Bone marrow (tissue), 2 donors: ENCODE measurements around the gene NDUFS1.
A peak's percentile ranks its signal among the peaks of the same experiment; 100 is the strongest.
"Not testable (repeated sequence)": the region's sequence is repeated elsewhere in the genome, so short reads cannot be mapped to it uniquely, and the experiment has no call there.

Experiments
- DNase-seq, 2 donors: peaks; one replicate each; lab custom pipeline; 2025; lab: John Stamatoyannopoulos, UW

NDUFS1 gene

GRCh38 chr2:206159346-206160124 lies at the start of gene NDUFS1, which contains the start of gene EEF1B2:
NDUFS1 (minus strand) TSS chr2:206159444; CDS start chr2:206153678, 5,766 bp downstream.
EEF1B2 (plus strand) TSS chr2:206159895; CDS start chr2:206159980, 85 bp downstream.
- DNase-seq = peak; percentile 84 to 95

DNA sequence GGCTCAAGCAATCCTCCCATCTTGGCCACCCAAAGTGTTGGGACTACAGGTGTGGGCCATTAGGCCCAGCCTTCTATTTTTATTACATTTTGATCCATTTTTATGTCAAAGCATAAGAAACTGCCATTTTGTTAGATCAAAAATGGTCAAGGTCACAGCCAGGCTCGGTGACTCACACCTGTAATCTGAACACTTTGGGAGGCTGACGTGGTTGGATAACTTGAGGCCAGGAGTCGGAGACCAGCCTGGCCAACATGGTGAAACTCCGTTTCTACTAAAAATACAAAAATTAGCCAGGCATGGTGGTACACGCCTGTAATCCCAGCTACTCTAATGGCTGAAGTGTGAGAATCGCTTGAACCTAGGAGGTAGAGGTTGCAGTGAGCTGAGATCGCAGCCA lies 49.7 kb upstream of the NDUFS1 start:
- DNase-seq = no peak

- DNase-seq = not testable (repeated sequence)
Observed at GRCh38 chr2:206207316-206207715, 48.1 kb upstream of the NDUFS1 start.

GRCh38 chr2:206204710-206205109 lies 45.5 kb upstream of the NDUFS1 start:
- no peak for DNase-seq

DNA sequence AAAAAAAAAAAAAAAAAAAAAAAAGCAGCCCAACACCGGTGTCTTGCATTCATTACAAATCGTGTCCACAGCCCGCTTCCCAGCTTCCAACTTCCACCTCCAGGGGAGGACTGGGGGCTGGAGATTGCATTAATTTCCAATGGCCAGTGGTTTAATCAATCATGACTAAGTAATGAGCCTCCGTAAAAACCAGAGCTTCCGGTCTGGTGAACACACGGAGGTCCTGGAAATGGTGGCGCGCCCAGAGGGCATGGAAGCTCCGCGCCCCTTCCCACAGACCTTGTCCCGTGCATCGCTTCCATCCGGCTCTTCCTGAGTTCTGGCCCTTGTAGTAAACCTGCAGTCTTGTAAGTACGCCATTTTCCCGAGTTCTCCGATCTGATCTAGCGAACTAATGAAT lies 44.1 kb upstream of the NDUFS1 start:
- no peak for DNase-seq

GRCh38 chr2:206202446-206202845 lies 43.2 kb upstream of the NDUFS1 start:
- DNase-seq = no peak

- no peak for DNase-seq
Observed at GRCh38 chr2:206201075-206201848, 42.0 kb upstream of the NDUFS1 start.

- DNase-seq = no peak
Observed at GRCh38 chr2:206198677-206199076, 39.4 kb upstream of the NDUFS1 start.

DNA sequence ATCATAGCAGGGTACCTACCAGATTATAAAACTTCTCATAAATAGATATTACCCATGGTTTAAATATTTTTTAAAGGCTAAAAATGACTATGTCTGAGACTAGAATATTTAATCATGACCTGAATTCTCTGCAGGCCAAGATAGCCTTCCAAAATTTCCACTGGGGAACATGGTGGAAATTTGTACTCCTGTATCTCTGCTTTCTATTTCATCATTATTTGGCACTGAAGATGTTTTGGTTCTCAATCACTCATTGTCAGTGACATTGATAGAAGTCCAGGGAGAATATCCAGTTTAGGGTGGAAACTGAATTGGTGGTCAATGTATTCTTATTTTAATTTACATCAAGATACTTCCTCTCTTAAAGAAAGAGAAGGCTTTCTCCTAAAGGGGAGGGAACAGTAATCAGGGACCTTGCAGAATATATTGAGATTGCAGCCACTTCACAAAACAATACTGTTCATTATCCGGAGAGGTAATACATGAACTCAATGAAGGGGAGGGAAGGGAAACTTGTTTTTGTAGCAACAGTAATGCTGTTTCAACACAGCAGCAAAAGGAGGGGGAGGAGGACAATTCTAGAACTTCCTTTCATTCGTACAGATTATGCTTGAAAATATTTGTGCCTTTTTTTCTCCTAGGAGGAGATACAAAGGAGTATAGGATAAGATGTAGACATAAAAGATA lies 34.6 kb upstream of the NDUFS1 start:
- DNase-seq = no peak

- no peak for DNase-seq
Observed at GRCh38 chr2:206192157-206192556, 32.9 kb upstream of the NDUFS1 start.

- no peak for DNase-seq
Observed at GRCh38 chr2:206190689-206191088, 31.4 kb upstream of the NDUFS1 start.

DNA sequence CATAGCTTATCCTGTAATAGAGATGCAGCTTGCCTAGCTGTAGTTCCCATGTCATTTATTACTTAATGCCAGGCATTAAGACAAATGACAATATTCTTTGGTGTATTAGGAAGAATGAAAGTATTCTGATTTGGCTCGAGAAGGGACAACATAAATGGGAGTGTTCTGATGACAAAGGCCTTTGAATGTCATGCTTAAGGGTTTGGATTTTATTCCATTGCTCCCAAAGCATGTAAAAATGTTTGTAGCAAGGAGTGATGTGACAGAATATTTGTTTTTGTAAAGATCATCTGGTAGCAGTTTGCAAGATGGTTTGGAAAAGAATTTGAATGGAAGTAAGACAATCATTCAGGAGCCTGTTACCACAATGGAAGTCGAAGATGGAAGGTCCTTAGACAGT lies 30.9 kb upstream of the NDUFS1 start:
- DNase-seq = no peak

DNA sequence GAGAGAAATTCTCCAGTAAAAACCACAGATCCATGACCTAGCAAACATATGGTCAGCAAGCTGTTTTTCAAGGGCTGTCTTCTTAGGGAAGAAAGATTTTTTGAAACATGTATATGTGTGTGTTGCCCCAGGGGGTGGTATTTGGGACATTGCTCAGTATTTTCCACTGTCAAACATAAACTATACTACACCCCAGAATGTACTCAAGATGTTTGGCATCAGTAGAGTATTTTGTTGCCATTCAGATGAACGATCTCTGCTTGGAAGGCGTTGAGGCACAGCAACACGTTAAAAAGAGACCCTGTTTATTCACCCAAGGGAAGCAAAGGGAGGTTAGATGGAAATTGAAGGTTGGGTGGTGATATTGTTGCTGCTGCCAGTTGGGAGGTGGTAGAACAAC lies 30.4 kb upstream of the NDUFS1 start:
- no peak for DNase-seq

- not testable (repeated sequence) for DNase-seq
Observed at GRCh38 chr2:206181526-206181925, 22.3 kb upstream of the NDUFS1 start.

GRCh38 chr2:206176901-206177300 lies 17.7 kb upstream of the NDUFS1 start:
- no peak for DNase-seq

DNA sequence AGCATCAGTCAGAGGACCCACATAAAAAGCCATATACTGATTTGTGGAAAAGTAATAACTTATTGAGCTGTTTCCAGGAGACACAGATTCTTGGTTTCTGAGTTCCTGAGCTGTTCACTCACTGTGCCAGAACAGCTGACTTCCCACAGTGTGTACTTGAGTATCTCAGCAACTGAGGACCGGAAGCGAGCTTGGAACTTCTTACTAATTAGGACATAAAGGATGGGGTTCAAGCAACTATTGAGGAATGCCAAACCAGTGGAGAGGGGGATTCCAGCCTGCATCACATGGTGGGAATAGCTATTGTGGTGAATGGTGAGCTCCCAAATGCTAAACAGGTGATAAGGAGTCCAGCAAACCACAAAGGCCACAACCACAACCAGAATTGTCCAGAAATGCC lies 16.9 kb upstream of the NDUFS1 start:
- DNase-seq = no peak

DNA sequence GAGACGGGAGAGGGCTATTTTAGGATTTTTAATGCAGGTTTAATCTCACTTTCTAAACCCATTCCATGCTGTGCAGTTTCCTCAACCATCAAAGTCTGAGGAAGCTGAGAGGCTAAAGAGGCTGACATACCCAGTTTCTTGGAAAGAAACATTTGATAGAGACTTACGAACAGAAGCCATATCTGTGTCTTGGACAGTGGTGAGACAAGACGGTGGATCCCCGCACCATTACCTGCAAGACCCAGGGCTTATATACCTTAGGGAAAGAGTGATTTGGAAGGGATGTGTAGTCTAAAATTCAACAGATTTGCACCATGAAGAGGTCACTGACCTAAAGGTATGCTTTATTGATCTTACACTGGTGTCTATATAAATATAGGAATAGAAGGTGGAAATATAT lies 13.9 kb upstream of the NDUFS1 start:
- no peak for DNase-seq

- DNase-seq = not testable (repeated sequence)
Observed at GRCh38 chr2:206171624-206172397, 12.6 kb upstream of the NDUFS1 start.

- not testable (repeated sequence) for DNase-seq
Observed at GRCh38 chr2:206168230-206168629, 9.0 kb upstream of the NDUFS1 start.

DNA sequence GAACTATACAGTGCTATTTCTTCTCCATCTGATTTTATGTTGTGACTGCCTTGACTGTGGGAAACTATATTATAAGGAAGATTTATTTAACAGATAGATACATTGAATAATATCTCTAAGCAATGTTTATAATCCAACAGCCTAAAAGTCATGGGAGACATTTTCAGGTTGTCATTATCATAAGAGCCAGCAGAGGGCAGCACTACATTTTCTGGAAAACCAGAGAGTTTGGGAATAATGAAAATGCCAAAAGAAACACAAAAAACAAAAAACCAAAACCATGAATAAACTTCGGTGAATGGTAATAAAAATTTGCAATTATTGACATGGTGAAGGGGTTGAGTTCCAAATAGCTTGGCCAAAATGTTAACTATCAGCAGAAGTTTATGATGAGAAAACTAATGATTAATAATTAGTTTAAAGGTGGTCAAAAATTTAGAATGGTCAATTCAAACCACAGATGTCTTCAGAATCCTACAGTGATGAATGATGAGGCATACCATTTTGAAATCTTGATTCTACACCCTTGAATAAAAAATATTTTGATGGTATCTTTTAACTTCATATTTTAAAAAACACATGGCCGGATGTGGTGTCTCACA lies 5.1 kb upstream of the NDUFS1 start:
- no peak for DNase-seq

- DNase-seq = no peak
Observed at GRCh38 chr2:206163251-206163880, 4.1 kb upstream of the NDUFS1 start.
